HepG2 (cell line): ENCODE measurements around the gene TAS2R1. TPM values are rescaled to one million over a fixed set of nuclear protein-coding genes. Genes with fewer than 3 reads are reported as not detected.

Experiments
- ATAC-seq: fragments of 200-7000 bp; cut with Tn5 transposase; 3 replicates; pipeline ENCODE4 v1.9.1; 2020; ENCODE audit warnings: mild to moderate bottlenecking, moderate library complexity
- BruUV-seq: library from RNA; stranded (reverse); fragments of 400-500 nt; replicated peaks from 2 replicates; lab custom pipeline; 2021; lab: Mats Ljungman, UMichigan
- CTCF ChIA-PET: fragments of 300-600 bp; formaldehyde crosslinking; extraction: SDS; loops from one replicate; lab custom pipeline; 2021; ENCODE audit warnings: low total read pairs, inconsistent platforms, low intra/inter-chr PET ratio; lab: Yijun Ruan, JAX
- POLR2A ChIA-PET: fragments of 350-600 bp; sonication (Branson Sonifier 250); formaldehyde crosslinking; loops from one replicate; lab custom pipeline; 2020; ENCODE audit warnings: antibody characterized with exemption, inconsistent platforms; lab: Yijun Ruan, JAX
- DNase-seq: peaks from one replicate; pipeline ENCODE4 v3.0.0-alpha.2; 2015; ENCODE audit warnings: low spot score
- FAIRE-seq: peaks from 3 replicates; lab custom pipeline; 2011; peaks lifted over from hg19 to GRCh38; lab: Jason Lieb, UNC
- H2AFZ ChIP-seq: one replicate; pipeline ENCODE4 v1.6.1; 2011; ENCODE audit warnings: low read length, inconsistent platforms
- H3K27ac ChIP-seq: fragments of 300-600 bp; 3 replicates; pipeline ENCODE4 v1.8.0; 2011; ENCODE audit warnings: mixed run types, mild to moderate bottlenecking, mixed read lengths, low read length, inconsistent platforms; ENCODE audit not compliant: insufficient read depth; ENCODE audit errors: extremely low read length
- H3K27me3 ChIP-seq, 2 experiments: fragments of 200-600 bp in 1 of 2; 2 replicates in 1 of 2; 3 replicates in 1 of 2; pipeline versions ENCODE4 v1.6.0 to v1.8.0; 2011; ENCODE audit warnings: low read length in 2 of 2, mild to moderate bottlenecking in 2 of 2, moderate library complexity in 2 of 2, inconsistent platforms in 1 of 2; ENCODE audit not compliant: insufficient read depth in 2 of 2, control insufficient read depth in 1 of 2
- H3K36me3 ChIP-seq, 2 experiments: fragments of 200-600 bp in 1 of 2; replicated peaks in 1 of 2; 2 replicates in 1 of 2; 3 replicates in 1 of 2; pipeline versions ENCODE4 v1.5.1 to v1.8.0; 2011; ENCODE audit warnings: low read length in 2 of 2, inconsistent platforms in 1 of 2; ENCODE audit not compliant: insufficient read depth in 2 of 2, control insufficient read depth in 1 of 2
- H3K4me1 ChIP-seq: 2 replicates; pipeline ENCODE4 v1.5.1; 2012; ENCODE audit warnings: low read length, inconsistent platforms; ENCODE audit not compliant: insufficient read depth
- H3K4me2 ChIP-seq: 2 replicates; pipeline ENCODE4 v1.6.0; 2011; ENCODE audit warnings: low read depth, low read length, inconsistent platforms
- H3K4me3 ChIP-seq, 3 experiments: fragments of 200-600 bp in 1 of 3; sonication (generic), shearing (Covaris generic) in 1 of 3; replicated peaks in 1 of 3; 2 replicates each; pipeline ENCODE4 v1.5.1; 2011 to 2016; ENCODE audit warnings: low read length in 3 of 3, inconsistent platforms in 2 of 3, low read depth in 2 of 3, mild to moderate bottlenecking in 2 of 3, control low read depth in 1 of 3, mixed read lengths in 1 of 3; ENCODE audit not compliant: insufficient read depth in 1 of 3
- H3K79me2 ChIP-seq: one replicate; pipeline ENCODE4 v1.6.1; 2011; ENCODE audit warnings: low read length, inconsistent platforms; ENCODE audit not compliant: insufficient read depth
- H3K9ac ChIP-seq: 2 replicates; pipeline ENCODE4 v1.6.0; 2011; ENCODE audit warnings: mild to moderate bottlenecking, low read depth, low read length, inconsistent platforms; ENCODE audit not compliant: insufficient read depth
- H3K9me3 ChIP-seq: 2 replicates; pipeline ENCODE4 v1.5.1; 2012; ENCODE audit warnings: mild to moderate bottlenecking, low read length
- H4K20me1 ChIP-seq: 2 replicates; pipeline ENCODE4 v1.6.0; 2011; ENCODE audit warnings: inconsistent platforms, mild to moderate bottlenecking, low read length, moderate library complexity; ENCODE audit not compliant: insufficient read depth
- MAFF ChIP-seq: IDR thresholded peaks from 2 replicates; pipeline ENCODE4 v1.6.1; 2011; ENCODE audit warnings: low read depth, low read length, improper control_type of control experiment
- MAFK ChIP-seq, 2 experiments: IDR thresholded peaks in 1 of 2; conservative IDR thresholded peaks in 1 of 2; 2 replicates each; pipeline ENCODE4 v1.6.1; 2011; ENCODE audit warnings: improper control_type of control experiment in 2 of 2, low read length in 2 of 2
- SRSF1 ChIP-seq: fragments of 200-400 bp; formaldehyde crosslinking; optimal IDR thresholded peaks from 2 replicates; pipeline ENCODE3; 2017; ENCODE audit warnings: mild to moderate bottlenecking, low read depth, low read length, moderate library complexity
- YEATS2 ChIP-seq: sonication (generic); formaldehyde crosslinking; IDR thresholded peaks from 2 replicates; pipeline ENCODE4 v1.4.0; 2020; ENCODE audit warnings: missing genetic modification reagents, borderline replicate concordance
- ZFY ChIP-seq: sonication (generic); formaldehyde crosslinking; IDR thresholded peaks from 2 replicates; pipeline ENCODE4 v1.4.0; 2020; ENCODE audit warnings: missing genetic modification reagents
- ZNF382 ChIP-seq: sonication (generic); formaldehyde crosslinking; IDR thresholded peaks from 2 replicates; pipeline ENCODE4 v1.5.0; 2020; ENCODE audit warnings: missing genetic modification reagents, mild to moderate bottlenecking, borderline replicate concordance
- ZNF451 ChIP-seq: sonication (generic); formaldehyde crosslinking; IDR thresholded peaks from 2 replicates; pipeline ENCODE4 v1.5.0; 2020; ENCODE audit warnings: mild to moderate bottlenecking, missing genetic modification reagents
- ZNF646 ChIP-seq: sonication (generic); formaldehyde crosslinking; IDR thresholded peaks from 2 replicates; pipeline ENCODE4 v1.9.0; 2021; ENCODE audit warnings: mild to moderate bottlenecking, missing genetic modification reagents
- WGBS: methylation state at CpG from one replicate; pipeline ENCODE4 v1.1.6; 2017; ENCODE audit warnings: low lambda C conversion rate; 5-methylcytosine and 5-hydroxymethylcytosine counted together
- in situ Hi-C: cut with HindIII; loops from 2 replicates; pipeline ENCODE4 v1.10.0; 2017; ENCODE audit warnings: low pct_unique_long_range_greater_than_20kb; ENCODE audit not compliant: extremely low pct_ligation_motif_present
- intact Hi-C: fragments of 100-400 bp; cut with micrococcal nuclease; formaldehyde crosslinking; loops from one replicate; pipeline ENCODE4 v1.10.0; 2022; ENCODE audit not compliant: unreplicated experiment
- polyA plus RNA-seq, 8 experiments: library from polyadenylated mRNA; depleted of rRNA in 3 of 8; stranded (reverse) in 7 of 8; unstranded in 1 of 8; fragments of >200 nt; fragmentation: Illumina TruSeq in 4 of 8; extraction: Trizol in 4 of 8; gene quantifications; 2 replicates each; pipeline versions ENCODE4 v1.2.1 to v1.2.3, GENCODE V29; 2011 to 2016; ENCODE audit warnings: low read depth in 4 of 8, missing spikeins in 1 of 8, mixed read lengths in 1 of 8; ENCODE audit not compliant: insufficient read depth in 1 of 8
- total RNA-seq, 5 experiments: library from RNA; depleted of rRNA; stranded (reverse); fragments of >200 nt; fragmentation: Illumina TruSeq; extraction: Trizol; gene quantifications; 2 replicates each; pipeline ENCODE4 v1.2.3, GENCODE V29; 2016; ENCODE audit warnings: low read depth in 1 of 5
- TF ChIP-seq, protein P1 (sequence below): sonication (generic); formaldehyde crosslinking; IDR thresholded peaks from 2 replicates; pipeline ENCODE4 v1.4.0; 2020; ENCODE audit warnings: mild to moderate bottlenecking, missing genetic modification reagents

Gene TAS2R1
- total and polyA plus RNA-seq, 2 of the 13 experiments (the other 11 are each of a cell fraction or from before 2014, with no cell fraction given): not detected

GRCh38 chr5:9610969-9611368, 19.2 kb downstream of the TAS2R1 start:
- H3K27me3 ChIP-seq: no peaks in the 10 kb centered on the region
- POLR2A ChIA-PET: no interaction called here
- intact Hi-C loops (no loop called here), in situ Hi-C loops (no loop called here)
- no peaks in the 10 kb centered on the region for H3K4me1 ChIP-seq
- BruUV-seq: no TSS peak
- H3K79me2 ChIP-seq: no peaks in the 10 kb centered on the region
- no peak for ATAC-seq
- H3K9ac ChIP-seq: no peak overlapping the region
- no peaks in the 10 kb centered on the region for H4K20me1 ChIP-seq
- no peak for DNase-seq
- no peaks in the 10 kb centered on the region for H3K36me3 ChIP-seq
- WGBS: 1% methylated on average over 2 of the region's 2 CpGs
- no peaks in the 10 kb centered on the region for H3K9me3 ChIP-seq
- no peak overlapping the region for H3K27ac ChIP-seq
- no peak for FAIRE-seq
- H3K4me3 ChIP-seq: no peak overlapping the region
- CTCF ChIA-PET: no interaction called here
- H2AFZ ChIP-seq: no peak overlapping the region
- H3K4me2 ChIP-seq: no peak overlapping the region
- TF ChIP-seq SRSF1 (no peak), MAFF (0 out of 2 replicates have a peak, but pooled peaks have one; percentile 48), ZNF646 (CRISPR knock-in tag) (no peak), ZFY (CRISPR knock-in tag) (no peak), ZNF382 (no peak), ZNF451 (no peak), YEATS2 (no peak), MAFK (conservative IDR thresholded peaks at IDR 0.05 in 1 of 2, IDR thresholded peaks at IDR 0.05 in 1 of 2; ENCODE audit: low read length in 2 of 2) (peak; percentile 28 to 72; a peak in 2 of 4 replicates)
- TF ChIP-seq, protein P1, sequence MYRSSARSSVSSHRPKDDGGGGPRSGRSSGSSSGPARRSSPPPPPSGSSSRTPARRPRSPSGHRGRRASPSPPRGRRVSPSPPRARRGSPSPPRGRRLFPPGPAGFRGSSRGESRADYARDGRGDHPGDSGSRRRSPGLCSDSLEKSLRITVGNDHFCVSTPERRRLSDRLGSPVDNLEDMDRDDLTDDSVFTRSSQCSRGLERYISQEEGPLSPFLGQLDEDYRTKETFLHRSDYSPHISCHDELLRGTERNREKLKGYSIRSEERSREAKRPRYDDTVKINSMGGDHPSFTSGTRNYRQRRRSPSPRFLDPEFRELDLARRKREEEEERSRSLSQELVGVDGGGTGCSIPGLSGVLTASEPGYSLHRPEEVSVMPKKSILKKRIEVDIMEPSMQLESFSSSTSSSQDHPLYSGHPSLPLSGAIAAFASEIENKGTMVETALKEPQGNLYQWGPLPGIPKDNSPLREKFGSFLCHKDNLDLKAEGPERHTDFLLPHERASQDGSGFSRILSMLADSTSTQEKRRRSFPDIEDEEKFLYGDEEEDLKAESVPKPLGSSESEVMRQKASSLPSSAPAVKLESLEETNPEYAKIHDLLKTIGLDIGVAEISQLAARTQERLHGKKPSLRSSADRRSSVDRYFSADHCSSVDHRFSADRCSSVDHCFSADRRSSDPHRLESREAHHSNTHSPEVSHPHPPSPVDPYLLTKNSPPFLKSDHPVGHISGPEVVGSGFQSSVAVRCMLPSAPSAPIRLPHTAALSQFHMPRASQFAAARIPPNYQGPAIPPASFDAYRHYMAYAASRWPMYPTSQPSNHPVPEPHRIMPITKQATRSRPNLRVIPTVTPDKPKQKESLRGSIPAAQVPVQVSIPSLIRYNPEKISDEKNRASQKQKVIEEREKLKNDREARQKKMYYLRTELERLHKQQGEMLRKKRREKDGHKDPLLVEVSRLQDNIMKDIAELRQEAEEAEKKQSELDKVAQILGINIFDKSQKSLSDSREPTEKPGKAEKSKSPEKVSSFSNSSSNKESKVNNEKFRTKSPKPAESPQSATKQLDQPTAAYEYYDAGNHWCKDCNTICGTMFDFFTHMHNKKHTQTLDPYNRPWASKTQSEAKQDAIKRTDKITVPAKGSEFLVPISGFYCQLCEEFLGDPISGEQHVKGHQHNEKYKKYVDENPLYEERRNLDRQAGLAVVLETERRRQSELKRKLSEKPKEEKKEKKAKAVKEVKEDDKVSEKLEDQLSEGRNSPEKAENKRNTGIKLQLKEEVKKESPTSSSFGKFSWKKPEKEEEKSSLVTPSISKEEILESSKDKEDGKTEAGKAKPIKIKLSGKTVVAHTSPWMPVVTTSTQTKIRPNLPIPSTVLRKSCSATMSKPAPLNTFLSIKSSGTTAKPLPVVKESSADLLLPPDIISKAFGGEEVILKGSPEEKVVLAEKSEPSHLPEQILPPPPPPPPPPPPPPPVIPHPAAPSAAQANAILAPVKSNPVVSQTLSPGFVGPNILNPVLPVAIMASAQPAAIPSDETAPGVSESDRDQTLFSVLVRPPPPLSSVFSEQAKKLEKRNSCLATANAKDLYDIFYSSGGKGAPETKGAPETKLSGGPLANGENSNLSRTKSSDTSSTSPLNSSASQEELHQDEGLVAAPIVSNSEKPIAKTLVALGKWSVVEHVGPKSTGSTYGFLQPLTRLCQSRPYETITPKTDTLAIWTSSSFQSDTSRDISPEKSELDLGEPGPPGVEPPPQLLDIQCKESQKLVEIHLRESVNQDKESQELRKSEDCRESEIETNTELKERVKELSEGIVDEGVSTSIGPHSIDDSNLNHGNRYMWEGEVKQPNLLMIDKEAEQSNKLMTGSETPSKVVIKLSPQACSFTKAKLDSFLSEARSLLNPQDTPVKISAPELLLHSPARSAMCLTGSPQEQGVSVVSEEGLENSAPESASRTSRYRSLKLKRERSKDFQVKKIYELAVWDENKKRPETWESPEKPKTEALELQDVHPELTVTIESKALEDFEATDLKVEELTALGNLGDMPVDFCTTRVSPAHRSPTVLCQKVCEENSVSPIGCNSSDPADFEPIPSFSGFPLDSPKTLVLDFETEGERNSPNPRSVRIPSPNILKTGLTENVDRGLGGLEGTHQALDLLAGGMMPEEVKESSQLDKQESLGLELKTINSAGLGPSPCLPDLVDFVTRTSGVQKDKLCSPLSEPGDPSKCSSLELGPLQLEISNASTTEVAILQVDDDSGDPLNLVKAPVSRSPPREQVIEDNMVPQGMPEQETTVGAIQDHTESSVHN (CRISPR knock-in tag): no peak
